ENCODE data around the gene RBP2.

- no peak for TF ChIP-seq CTCF (IDR thresholded peaks at IDR 0.05)
- no peak for TF ChIP-seq ZFX (IDR thresholded peaks at IDR 0.05; ENCODE audit: borderline replicate concordance)
These were observed 42.0 kb upstream of the RBP2 start for GRCh38 chr3:139518306-139518705.
